GM12873 (cell line): ENCODE measurements around the gene KLHL29.

Source experiments
- TF ChIP-seq, protein P1 (sequence below): IDR thresholded peaks from 2 replicates; pipeline ENCODE4 v1.5.1; 2012; ENCODE audit warnings: low read depth, mild to moderate bottlenecking, moderate library complexity, low read length, control low read depth; ENCODE audit not compliant: insufficient read depth; ENCODE audit errors: missing control alignments

KLHL29 gene

GRCh38 chr2:23478087-23478932 is 93.3 kb downstream of the KLHL29 start:
- TF ChIP-seq, protein P1, sequence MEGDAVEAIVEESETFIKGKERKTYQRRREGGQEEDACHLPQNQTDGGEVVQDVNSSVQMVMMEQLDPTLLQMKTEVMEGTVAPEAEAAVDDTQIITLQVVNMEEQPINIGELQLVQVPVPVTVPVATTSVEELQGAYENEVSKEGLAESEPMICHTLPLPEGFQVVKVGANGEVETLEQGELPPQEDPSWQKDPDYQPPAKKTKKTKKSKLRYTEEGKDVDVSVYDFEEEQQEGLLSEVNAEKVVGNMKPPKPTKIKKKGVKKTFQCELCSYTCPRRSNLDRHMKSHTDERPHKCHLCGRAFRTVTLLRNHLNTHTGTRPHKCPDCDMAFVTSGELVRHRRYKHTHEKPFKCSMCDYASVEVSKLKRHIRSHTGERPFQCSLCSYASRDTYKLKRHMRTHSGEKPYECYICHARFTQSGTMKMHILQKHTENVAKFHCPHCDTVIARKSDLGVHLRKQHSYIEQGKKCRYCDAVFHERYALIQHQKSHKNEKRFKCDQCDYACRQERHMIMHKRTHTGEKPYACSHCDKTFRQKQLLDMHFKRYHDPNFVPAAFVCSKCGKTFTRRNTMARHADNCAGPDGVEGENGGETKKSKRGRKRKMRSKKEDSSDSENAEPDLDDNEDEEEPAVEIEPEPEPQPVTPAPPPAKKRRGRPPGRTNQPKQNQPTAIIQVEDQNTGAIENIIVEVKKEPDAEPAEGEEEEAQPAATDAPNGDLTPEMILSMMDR: no peak

GRCh38 chr2:23478933-23479683 is 94.1 kb downstream of the KLHL29 start:
- TF ChIP-seq, protein P1: no peak

DNA sequence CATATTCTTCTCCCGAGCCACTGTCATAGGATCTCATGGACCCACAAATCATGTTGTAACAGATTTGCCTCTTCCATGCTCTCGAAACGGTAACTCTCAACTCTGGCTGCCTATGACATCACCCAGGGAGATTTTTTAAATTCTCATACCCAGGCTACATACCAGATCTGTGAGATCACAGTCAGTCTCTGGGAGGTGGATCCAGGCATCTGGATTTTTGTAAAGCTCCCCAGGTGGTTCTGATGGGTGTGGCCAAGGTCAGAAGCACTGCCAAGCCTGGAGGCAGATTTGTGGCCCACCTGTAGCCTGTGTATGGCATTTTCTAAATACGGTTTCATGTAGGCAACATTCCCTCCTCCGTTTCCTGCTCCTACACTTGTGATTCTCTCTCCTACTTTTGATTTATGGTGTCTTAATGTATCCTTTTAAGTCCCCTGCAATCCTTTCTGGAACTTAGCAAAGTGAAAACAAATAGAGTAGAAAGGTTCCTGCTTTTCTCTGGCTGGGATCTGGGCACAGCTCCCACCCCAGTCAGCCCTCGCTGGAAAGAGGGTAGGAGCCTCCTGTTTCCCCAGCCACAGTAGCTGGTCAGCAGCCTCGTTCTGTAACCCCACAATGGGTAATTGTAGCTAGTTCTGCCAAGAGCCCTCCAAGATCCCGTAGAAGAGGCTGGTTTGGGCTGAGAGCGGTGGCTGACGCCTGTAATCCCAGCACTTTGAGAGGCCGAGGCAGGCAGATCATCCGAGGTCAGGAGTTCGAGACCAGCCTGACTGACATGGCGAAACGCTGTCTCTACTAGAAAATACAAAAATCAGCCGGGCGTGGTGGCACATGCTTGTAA is 96.2 kb downstream of the KLHL29 start:
- TF ChIP-seq, protein P1: no peak

- TF ChIP-seq, protein P1: no peak
Observed at GRCh38 chr2:23482188-23482587, 97.2 kb downstream of the KLHL29 start.

GRCh38 chr2:23482607-23483006 is 97.6 kb downstream of the KLHL29 start:
- TF ChIP-seq, protein P1: no peak

DNA sequence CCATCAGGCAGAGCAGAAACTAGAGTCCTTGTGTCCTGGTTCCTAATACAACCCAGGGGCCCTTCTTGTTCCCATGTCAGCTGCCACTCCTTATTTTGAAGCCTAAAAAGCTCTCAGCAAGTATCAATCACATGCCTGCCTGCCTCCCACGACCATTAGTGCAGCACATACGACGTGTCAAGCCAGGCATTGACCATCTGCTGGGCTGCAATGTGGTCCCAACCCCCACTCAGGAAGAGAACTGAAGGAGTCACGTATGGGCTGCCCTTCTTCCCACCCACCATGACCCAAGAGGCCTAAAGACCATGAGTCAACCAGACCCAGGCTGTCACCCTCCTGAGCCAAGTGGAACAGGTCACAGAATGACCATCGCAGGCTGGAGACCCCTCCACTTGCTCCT is 98.8 kb downstream of the KLHL29 start:
- TF ChIP-seq, protein P1: no peak
